A673 (cell line): ENCODE data around the gene USE1. TPM values are rescaled to one million over a fixed set of nuclear protein-coding genes. Genes with fewer than 3 reads are reported as not detected.
"Not testable (repeated sequence)": the region's sequence is repeated elsewhere in the genome, so short reads cannot be mapped to it uniquely, and the experiment has no call there.

Experiments used
- BruUV-seq: library from RNA; stranded (reverse); fragments of 400-500 nt; replicated peaks from 2 replicates; lab custom pipeline; 2021; lab: Mats Ljungman, UMichigan
- CTCF ChIA-PET: fragments of 300-600 bp; sonication (Branson Sonifier 250); formaldehyde crosslinking; loops from one replicate; lab custom pipeline; 2022; ENCODE audit warnings: antibody characterized with exemption; lab: Charles Lee
- POLR2A ChIA-PET: fragments of 300-600 bp; sonication (Branson Sonifier 250); formaldehyde crosslinking; loops from one replicate; lab custom pipeline; 2022; ENCODE audit warnings: antibody characterized with exemption; ENCODE audit not compliant: low non-redundant PET; lab: Charles Lee
- DNase-seq: peaks from one replicate; pipeline ENCODE4 v3.0.0-alpha.2; 2015; ENCODE audit warnings: low spot score
- H3K27ac ChIP-seq: fragments of 200-600 bp; sonication (generic); 2 replicates; pipeline ENCODE4 v1.5.1; 2016; ENCODE audit warnings: mixed run types, low read depth, mild to moderate bottlenecking, mixed read lengths, antibody characterized with exemption, low read length; ENCODE audit not compliant: poor library complexity, severe bottlenecking
- H3K27me3 ChIP-seq: fragments of 200-600 bp; sonication (generic); replicated peaks from 2 replicates; pipeline ENCODE4 v1.6.1; 2017; ENCODE audit warnings: mixed run types, low read depth, mild to moderate bottlenecking, mixed read lengths, antibody characterized with exemption, low read length; ENCODE audit not compliant: insufficient read depth, poor library complexity
- H3K36me3 ChIP-seq: fragments of 200-600 bp; sonication (generic); 2 replicates; pipeline ENCODE4 v1.6.1; 2016; ENCODE audit warnings: mixed run types, mild to moderate bottlenecking, mixed read lengths, antibody characterized with exemption, low read length; ENCODE audit not compliant: insufficient read depth, poor library complexity, severe bottlenecking
- H3K4me1 ChIP-seq: fragments of 200-600 bp; sonication (generic); 2 replicates; pipeline ENCODE4 v1.6.1; 2017; ENCODE audit warnings: mixed run types, mild to moderate bottlenecking, mixed read lengths, antibody characterized with exemption, low read length; ENCODE audit not compliant: insufficient read depth, poor library complexity, severe bottlenecking
- H3K4me3 ChIP-seq: fragments of 200-600 bp; sonication (generic); 2 replicates; pipeline ENCODE4 v1.5.1; 2016; ENCODE audit warnings: low read depth, mixed run types, mild to moderate bottlenecking, mixed read lengths, low read length; ENCODE audit not compliant: poor library complexity, severe bottlenecking
- H3K9me3 ChIP-seq: fragments of 200-600 bp; sonication (generic); 2 replicates; pipeline ENCODE4 v1.6.1; 2016; ENCODE audit warnings: mixed run types, low read depth, mild to moderate bottlenecking, mixed read lengths, antibody characterized with exemption, low read length; ENCODE audit not compliant: poor library complexity, severe bottlenecking
- EZH2 ChIP-seq: fragments of 200-600 bp; sonication (generic); IDR thresholded peaks from 2 replicates; pipeline ENCODE4 v1.6.1; 2017; ENCODE audit warnings: borderline replicate concordance, low read depth, mild to moderate bottlenecking, mixed read lengths, antibody characterized with exemption, low read length; ENCODE audit not compliant: poor library complexity, severe bottlenecking
- intact Hi-C: fragments of 100-400 bp; cut with micrococcal nuclease; formaldehyde crosslinking; loops from one replicate; pipeline ENCODE4 v1.10.0; 2022; ENCODE audit not compliant: unreplicated experiment
- total RNA-seq: library from RNA; stranded (reverse); gene quantifications from 2 replicates; pipeline ENCODE4 v1.2.3, GENCODE V29; 2021
- TF ChIP-seq, protein P1 (sequence below): fragments of 300-800, 200-600 bp; sonication (generic); conservative IDR thresholded peaks from 2 replicates; pipeline ENCODE4 v1.5.1; 2017; ENCODE audit warnings: low read depth, mild to moderate bottlenecking, antibody characterized with exemption, low read length, moderate library complexity, mixed read lengths

The USE1 gene
- total RNA-seq, 1 experiment from 2014 or later: 32.1 TPM

- no peaks in the 10 kb centered on the region for H3K4me1 ChIP-seq
- intact Hi-C loops: no loop called here
- BruUV-seq: no TSS peak
- peaks cover 4% of the 10 kb centered on the region for H3K36me3 ChIP-seq
- DNase-seq: no peak
- no peak overlapping the region for H3K27ac ChIP-seq
- CTCF ChIA-PET: no interaction called here
- H3K9me3 ChIP-seq: no peaks in the 10 kb centered on the region
- TF ChIP-seq, protein P1, sequence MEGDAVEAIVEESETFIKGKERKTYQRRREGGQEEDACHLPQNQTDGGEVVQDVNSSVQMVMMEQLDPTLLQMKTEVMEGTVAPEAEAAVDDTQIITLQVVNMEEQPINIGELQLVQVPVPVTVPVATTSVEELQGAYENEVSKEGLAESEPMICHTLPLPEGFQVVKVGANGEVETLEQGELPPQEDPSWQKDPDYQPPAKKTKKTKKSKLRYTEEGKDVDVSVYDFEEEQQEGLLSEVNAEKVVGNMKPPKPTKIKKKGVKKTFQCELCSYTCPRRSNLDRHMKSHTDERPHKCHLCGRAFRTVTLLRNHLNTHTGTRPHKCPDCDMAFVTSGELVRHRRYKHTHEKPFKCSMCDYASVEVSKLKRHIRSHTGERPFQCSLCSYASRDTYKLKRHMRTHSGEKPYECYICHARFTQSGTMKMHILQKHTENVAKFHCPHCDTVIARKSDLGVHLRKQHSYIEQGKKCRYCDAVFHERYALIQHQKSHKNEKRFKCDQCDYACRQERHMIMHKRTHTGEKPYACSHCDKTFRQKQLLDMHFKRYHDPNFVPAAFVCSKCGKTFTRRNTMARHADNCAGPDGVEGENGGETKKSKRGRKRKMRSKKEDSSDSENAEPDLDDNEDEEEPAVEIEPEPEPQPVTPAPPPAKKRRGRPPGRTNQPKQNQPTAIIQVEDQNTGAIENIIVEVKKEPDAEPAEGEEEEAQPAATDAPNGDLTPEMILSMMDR: no peak
- no peak for TF ChIP-seq EZH2
- H3K4me3 ChIP-seq: no peak overlapping the region
- no peaks in the 10 kb centered on the region for H3K27me3 ChIP-seq
- POLR2A ChIA-PET: no interaction called here
Observed at GRCh38 chr19:17184371-17184841, 30.8 kb upstream of the USE1 start.

DNA sequence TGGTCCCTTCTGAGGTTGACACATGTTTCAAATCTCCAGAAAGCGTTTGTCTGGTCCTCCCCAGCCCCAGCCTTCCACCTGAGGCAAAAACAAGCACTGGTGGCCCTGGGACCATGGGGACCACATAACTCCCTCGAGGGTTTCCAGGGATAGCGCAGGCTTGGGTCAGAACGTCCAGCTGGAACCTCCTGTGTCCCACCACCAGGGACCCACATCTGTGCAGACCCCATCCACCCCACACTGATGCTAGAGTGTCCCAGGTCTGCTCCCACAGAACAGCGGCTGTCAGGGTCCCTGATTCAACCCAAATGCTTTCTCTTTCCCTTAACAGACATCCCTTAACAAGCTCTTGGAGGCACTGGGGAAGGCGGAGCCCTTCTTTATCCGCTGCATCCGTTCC, 29.6 kb upstream of the USE1 start:
- Histone ChIP-seq H3K27me3 (no peaks in the 10 kb centered on the region), H3K27ac (no peak overlapping the region), H3K36me3 (peaks cover 6% of the 10 kb centered on the region), H3K9me3 (no peaks in the 10 kb centered on the region), H3K4me1 (no peaks in the 10 kb centered on the region), H3K4me3 (no peak overlapping the region)
- no TSS peak for BruUV-seq
- ChIA-PET CTCF (interaction anchor here (0.7 kb wide), 1 partner anchor 1634 kb away, joined by 3 read pairs; no protein-coding TSS in a partner anchor), POLR2A (interaction anchor here (0.7 kb wide), 1 partner anchor 281 kb away, joined by 3 read pairs; no protein-coding TSS in a partner anchor)
- intact Hi-C loops: no loop called here
- DNase-seq: no peak
- TF ChIP-seq, protein P1: no peak
- no peak for TF ChIP-seq EZH2

- intact Hi-C loops, H3K4me3 ChIP-seq, H3K27me3 ChIP-seq, POLR2A ChIA-PET, DNase-seq, H3K9me3 ChIP-seq, CTCF ChIA-PET, H3K27ac ChIP-seq, BruUV-seq, H3K4me1 ChIP-seq: not testable (repeated sequence)
- peaks cover 19% of the 10 kb centered on the region for H3K36me3 ChIP-seq
Observed at GRCh38 chr19:17191736-17192135, 23.4 kb upstream of the USE1 start.

GRCh38 chr19:17192751-17193150, 22.4 kb upstream of the USE1 start:
- BruUV-seq: no TSS peak
- intact Hi-C loops: no loop called here
- Histone ChIP-seq H3K27me3 (no peaks in the 10 kb centered on the region), H3K27ac (no peak overlapping the region), H3K4me1 (no peaks in the 10 kb centered on the region), H3K36me3 (peaks cover 22% of the 10 kb centered on the region), H3K4me3 (no peak overlapping the region), H3K9me3 (no peaks in the 10 kb centered on the region)
- ChIA-PET POLR2A (no interaction called here), CTCF (no interaction called here)
- DNase-seq: no peak
- TF ChIP-seq, protein P1: no peak
